ENCODE results near the gene SCN1A. TPM values are rescaled to one million over a fixed set of nuclear protein-coding genes. Genes with fewer than 3 reads are reported as not detected.

SCN1A gene
- total RNA-seq, 2 donors from 2014 or later, result not detected

DNA sequence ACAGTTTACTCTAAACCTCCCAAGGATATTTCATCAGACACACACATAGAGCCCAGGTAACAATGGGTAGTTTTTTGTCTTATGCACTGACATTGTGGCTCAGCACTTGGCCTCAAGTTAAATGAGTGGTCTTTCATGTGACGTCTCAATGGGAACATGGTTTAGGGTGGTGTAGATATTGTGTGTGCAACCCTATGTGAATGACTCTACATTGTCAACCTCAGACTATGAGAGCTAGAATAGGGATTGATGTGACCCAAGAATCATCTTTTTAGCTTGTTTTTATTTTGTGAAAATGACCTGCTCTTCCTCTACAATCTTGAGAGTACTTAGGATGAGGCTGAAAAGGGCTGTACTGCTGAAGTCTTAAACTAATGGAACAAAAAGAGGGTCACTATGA is 86.2 kb downstream of the SCN1A start:
- ATAC-seq (no peak), DNase-seq (no peak)
- H3K9me3 ChIP-seq, result no peaks in the 10 kb centered on the region
- H3K36me3 ChIP-seq (replicated peaks in 1 of 2; ENCODE audit: insufficient read depth in 1 of 2, low read depth in 2 of 2), result no peaks in the 10 kb centered on the region
- no peak for TF ChIP-seq POLR2A (IDR thresholded peaks at IDR 0.05)
- TF ChIP-seq, protein P1, sequence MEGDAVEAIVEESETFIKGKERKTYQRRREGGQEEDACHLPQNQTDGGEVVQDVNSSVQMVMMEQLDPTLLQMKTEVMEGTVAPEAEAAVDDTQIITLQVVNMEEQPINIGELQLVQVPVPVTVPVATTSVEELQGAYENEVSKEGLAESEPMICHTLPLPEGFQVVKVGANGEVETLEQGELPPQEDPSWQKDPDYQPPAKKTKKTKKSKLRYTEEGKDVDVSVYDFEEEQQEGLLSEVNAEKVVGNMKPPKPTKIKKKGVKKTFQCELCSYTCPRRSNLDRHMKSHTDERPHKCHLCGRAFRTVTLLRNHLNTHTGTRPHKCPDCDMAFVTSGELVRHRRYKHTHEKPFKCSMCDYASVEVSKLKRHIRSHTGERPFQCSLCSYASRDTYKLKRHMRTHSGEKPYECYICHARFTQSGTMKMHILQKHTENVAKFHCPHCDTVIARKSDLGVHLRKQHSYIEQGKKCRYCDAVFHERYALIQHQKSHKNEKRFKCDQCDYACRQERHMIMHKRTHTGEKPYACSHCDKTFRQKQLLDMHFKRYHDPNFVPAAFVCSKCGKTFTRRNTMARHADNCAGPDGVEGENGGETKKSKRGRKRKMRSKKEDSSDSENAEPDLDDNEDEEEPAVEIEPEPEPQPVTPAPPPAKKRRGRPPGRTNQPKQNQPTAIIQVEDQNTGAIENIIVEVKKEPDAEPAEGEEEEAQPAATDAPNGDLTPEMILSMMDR (IDR thresholded peaks at IDR 0.05), result no peak
- intact Hi-C loops (cut with DNase I), result no loop called here
- H3K27ac ChIP-seq, result no peak overlapping the region
- H3K4me1 ChIP-seq, result no peaks in the 10 kb centered on the region
- no peak overlapping the region for H3K4me3 ChIP-seq
- 76 to 88% methylated on average over 1 of the region's 1 CpG for WGBS, 2 donors
- no peaks in the 10 kb centered on the region for H3K27me3 ChIP-seq

DNA sequence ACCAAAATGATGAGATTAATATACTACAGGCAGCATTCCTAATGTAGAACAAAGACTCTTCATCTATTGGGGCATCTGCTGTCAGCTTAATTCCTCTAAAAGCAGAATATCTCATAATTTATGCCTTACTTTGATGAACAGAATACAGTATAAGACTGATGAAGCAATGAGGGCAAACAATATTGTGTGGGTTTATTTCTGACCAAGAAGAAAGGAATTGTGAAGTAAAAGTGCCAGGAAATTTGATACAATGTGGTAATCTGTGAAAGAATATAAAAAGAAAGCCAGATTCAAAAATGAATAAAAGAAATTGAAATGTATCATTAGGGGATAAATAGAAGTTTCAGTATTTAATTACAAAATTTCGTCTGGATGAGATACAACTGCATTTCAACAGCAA is 95.5 kb downstream of the SCN1A start:
- intact Hi-C loops (cut with DNase I), result no loop called here
- H3K4me3 ChIP-seq, result no peak overlapping the region
- TF ChIP-seq, protein P1 (IDR thresholded peaks at IDR 0.05), result no peak
- TF ChIP-seq POLR2A (IDR thresholded peaks at IDR 0.05), result no peak

DNA sequence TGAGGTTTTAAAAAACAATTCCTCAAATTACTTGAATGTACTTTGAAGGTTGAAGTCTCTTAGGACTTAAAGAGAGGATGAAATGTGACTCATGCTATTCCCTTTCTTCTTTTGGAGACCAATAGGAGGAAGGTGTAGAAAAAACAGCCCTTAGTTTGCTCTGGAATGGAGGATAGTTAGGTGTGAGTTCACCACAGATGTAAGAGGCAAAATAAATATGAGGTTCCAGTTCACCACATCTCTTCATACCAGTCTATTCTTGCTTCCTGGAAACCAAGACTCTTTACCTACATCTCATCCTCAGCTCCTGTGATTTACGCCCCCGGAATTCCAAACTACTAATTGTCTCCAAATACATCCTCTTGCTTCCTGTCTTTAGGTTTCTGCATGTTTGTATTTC is 96.8 kb downstream of the SCN1A start:
- no peak overlapping the region for H3K27ac ChIP-seq
- WGBS, 2 donors, result 71 to 87% methylated on average over 2 of the region's 2 CpGs
- ATAC-seq, result no peak
- intact Hi-C loops (cut with DNase I), result no loop called here
- H3K27me3 ChIP-seq, result no peaks in the 10 kb centered on the region
- no peaks in the 10 kb centered on the region for H3K4me1 ChIP-seq
- H3K36me3 ChIP-seq (replicated peaks in 1 of 2; ENCODE audit: insufficient read depth in 1 of 2, low read depth in 2 of 2), result no peaks in the 10 kb centered on the region
- TF ChIP-seq, protein P1 (IDR thresholded peaks at IDR 0.05), result no peak
- TF ChIP-seq POLR2A (IDR thresholded peaks at IDR 0.05), result no peak
- no peaks in the 10 kb centered on the region for H3K9me3 ChIP-seq
- no peak for DNase-seq
- H3K4me3 ChIP-seq, result no peak overlapping the region

More for the DNA sequence above, 95.5 kb downstream of the SCN1A start:
- WGBS, 2 donors, result 0 to 14% methylated on average over 1 of the region's 1 CpG
- H3K27ac ChIP-seq, result no peak overlapping the region
- no peaks in the 10 kb centered on the region for H3K9me3 ChIP-seq
- DNase-seq (no peak), ATAC-seq (no peak)
- H3K36me3 ChIP-seq (replicated peaks in 1 of 2; ENCODE audit: insufficient read depth in 1 of 2, low read depth in 2 of 2), result no peaks in the 10 kb centered on the region
- no peaks in the 10 kb centered on the region for H3K27me3 ChIP-seq
- H3K4me1 ChIP-seq, result no peaks in the 10 kb centered on the region

DNA sequence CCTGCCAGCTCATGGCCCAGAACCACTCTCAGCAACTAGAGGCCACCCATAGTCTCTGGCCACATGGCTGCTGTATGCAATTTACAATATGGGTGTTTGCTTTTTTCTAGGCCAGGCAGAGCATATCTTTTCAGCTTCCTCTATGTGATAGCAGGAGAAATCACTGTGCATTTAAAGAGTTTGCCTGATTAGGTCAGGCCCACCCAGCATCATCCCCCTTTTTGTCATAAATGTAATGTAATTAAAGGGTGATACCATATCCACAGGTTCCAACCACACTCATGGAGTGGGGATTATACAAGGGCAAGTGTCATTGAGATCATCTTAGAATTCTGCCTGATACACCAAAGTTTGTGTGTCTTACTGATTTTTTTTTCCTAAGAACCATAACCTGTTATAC is 102.5 kb downstream of the SCN1A start:
- H3K9me3 ChIP-seq, result no peaks in the 10 kb centered on the region
- ATAC-seq (no peak), DNase-seq (no peak)
- no peaks in the 10 kb centered on the region for H3K4me1 ChIP-seq
- no peak overlapping the region for H3K27ac ChIP-seq
- TF ChIP-seq, protein P1 (IDR thresholded peaks at IDR 0.05), result no peak
- no peak for TF ChIP-seq POLR2A (IDR thresholded peaks at IDR 0.05)
- intact Hi-C loops (cut with DNase I), result no loop called here
- no peak overlapping the region for H3K4me3 ChIP-seq
- no peaks in the 10 kb centered on the region for H3K36me3 ChIP-seq (replicated peaks in 1 of 2; ENCODE audit: insufficient read depth in 1 of 2, low read depth in 2 of 2)
- no peaks in the 10 kb centered on the region for H3K27me3 ChIP-seq

DNA sequence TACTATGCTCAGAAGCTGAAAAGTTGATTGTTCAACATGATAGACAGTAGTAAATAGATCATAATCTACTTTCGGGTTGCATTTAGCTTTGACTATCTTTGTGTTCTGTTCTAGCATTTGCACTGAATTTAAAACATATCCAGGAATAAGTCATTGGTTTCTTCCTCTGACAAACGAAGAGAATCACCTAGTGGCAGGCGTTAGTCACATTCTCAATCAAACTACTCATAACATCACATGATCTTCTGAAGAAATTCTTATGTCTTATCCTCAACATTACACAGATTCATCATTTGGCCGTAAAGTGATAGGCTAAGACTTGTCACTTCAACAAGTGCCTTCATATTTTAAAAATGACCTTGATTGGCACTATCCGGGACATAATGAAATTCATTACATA is 110.6 kb downstream of the SCN1A start:
- H3K27me3 ChIP-seq, result no peaks in the 10 kb centered on the region
- no peak for DNase-seq
- no peaks in the 10 kb centered on the region for H3K4me1 ChIP-seq
- ATAC-seq, result no peak
- intact Hi-C loops (cut with DNase I), result no loop called here
- H3K4me3 ChIP-seq, result no peak overlapping the region
- WGBS, 2 donors, result 56 to 67% methylated on average over 5 of the region's 5 CpGs
- H3K36me3 ChIP-seq (replicated peaks in 1 of 2; ENCODE audit: insufficient read depth in 1 of 2, low read depth in 2 of 2), result no peaks in the 10 kb centered on the region
- TF ChIP-seq POLR2A (IDR thresholded peaks at IDR 0.05), result no peak
- TF ChIP-seq, protein P1 (IDR thresholded peaks at IDR 0.05), result no peak
- H3K9me3 ChIP-seq, result no peaks in the 10 kb centered on the region
- H3K27ac ChIP-seq, result no peak overlapping the region
